ENCODE data around the gene CERS6.

DNA sequence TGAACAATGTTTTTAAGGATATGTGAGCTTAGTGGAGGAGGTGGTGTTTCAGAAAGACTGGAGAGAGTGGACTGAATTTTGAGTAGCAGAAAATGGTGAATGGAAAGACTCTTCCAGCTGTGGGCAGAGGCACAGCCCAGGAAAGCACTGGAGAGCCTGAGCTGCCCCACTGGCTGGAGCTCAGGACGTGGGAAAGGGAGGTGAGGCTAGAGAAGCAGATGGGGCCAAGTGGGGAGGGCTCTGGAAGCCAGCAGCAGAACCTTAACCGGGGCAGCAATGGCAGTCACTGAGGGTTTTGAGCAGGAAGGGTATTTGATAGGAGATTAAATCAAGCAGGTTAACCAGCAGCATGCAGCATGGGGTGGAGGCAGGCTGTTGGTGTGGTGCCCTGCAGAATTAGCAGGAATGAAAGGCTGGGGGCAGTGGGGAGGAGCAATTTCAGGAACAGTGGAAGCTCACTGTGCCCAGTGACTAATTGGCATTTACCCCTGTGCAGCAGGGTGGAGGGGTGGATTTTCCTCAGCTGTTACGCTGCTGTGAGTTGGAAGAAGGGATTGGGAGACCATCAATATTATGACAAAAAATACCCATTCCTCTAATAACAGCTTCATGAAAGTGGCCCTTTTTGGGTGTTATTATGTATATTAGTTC lies 136.2 kb downstream of the CERS6 start:
- TF ChIP-seq, protein P1, sequence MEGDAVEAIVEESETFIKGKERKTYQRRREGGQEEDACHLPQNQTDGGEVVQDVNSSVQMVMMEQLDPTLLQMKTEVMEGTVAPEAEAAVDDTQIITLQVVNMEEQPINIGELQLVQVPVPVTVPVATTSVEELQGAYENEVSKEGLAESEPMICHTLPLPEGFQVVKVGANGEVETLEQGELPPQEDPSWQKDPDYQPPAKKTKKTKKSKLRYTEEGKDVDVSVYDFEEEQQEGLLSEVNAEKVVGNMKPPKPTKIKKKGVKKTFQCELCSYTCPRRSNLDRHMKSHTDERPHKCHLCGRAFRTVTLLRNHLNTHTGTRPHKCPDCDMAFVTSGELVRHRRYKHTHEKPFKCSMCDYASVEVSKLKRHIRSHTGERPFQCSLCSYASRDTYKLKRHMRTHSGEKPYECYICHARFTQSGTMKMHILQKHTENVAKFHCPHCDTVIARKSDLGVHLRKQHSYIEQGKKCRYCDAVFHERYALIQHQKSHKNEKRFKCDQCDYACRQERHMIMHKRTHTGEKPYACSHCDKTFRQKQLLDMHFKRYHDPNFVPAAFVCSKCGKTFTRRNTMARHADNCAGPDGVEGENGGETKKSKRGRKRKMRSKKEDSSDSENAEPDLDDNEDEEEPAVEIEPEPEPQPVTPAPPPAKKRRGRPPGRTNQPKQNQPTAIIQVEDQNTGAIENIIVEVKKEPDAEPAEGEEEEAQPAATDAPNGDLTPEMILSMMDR (IDR thresholded peaks at IDR 0.05) = no peak
- no peak for TF ChIP-seq POLR2A (IDR thresholded peaks at IDR 0.05)
